Neural cell (in vitro differentiated cells): ENCODE measurements around the gene PLCH1. TPM values are rescaled to one million over a fixed set of nuclear protein-coding genes. Genes with fewer than 3 reads are reported as not detected.

Experiments used
- H2AFZ ChIP-seq: fragments of 200-600, 300-800 bp; sonication (generic), shearing (Covaris generic); 2 replicates; pipeline ENCODE4 v1.6.0; 2014; ENCODE audit warnings: low read depth, mild to moderate bottlenecking, antibody characterized with exemption, low read length, moderate library complexity
- H3F3A ChIP-seq: fragments of 200-600 bp; shearing (Covaris generic); 2 replicates; pipeline ENCODE4 v1.6.1; 2016; ENCODE audit warnings: mild to moderate bottlenecking, moderate library complexity, mixed read lengths, antibody characterized with exemption, low read length; ENCODE audit not compliant: insufficient read depth, poor library complexity, severe bottlenecking
- H3K27ac ChIP-seq: fragments of 200-600, 300-800 bp; sonication (generic), shearing (Covaris generic); 2 replicates; pipeline ENCODE4 v1.5.1; 2014; ENCODE audit warnings: mild to moderate bottlenecking, low read length, moderate library complexity
- H3K27me3 ChIP-seq: fragments of 300-800, 200-600 bp; sonication (generic), shearing (Covaris generic); 2 replicates; pipeline ENCODE4 v1.6.0; 2014; ENCODE audit warnings: mild to moderate bottlenecking, low read depth, low read length, moderate library complexity; ENCODE audit not compliant: insufficient read depth
- H3K36me3 ChIP-seq: fragments of 300-800, 200-600 bp; sonication (generic), shearing (Covaris generic); 2 replicates; pipeline ENCODE4 v1.5.1; 2014; ENCODE audit warnings: mild to moderate bottlenecking, antibody characterized with exemption, low read length, moderate library complexity; ENCODE audit not compliant: insufficient read depth
- H3K4me2 ChIP-seq: fragments of 300-800, 200-600 bp; sonication (generic), shearing (Covaris generic); 2 replicates; pipeline ENCODE4 v1.6.0; 2014; ENCODE audit warnings: mild to moderate bottlenecking, low read length
- H3K4me3 ChIP-seq: fragments of 300-800, 200-600 bp; sonication (generic), shearing (Covaris generic); 2 replicates; pipeline ENCODE4 v1.5.1; 2014; ENCODE audit warnings: mild to moderate bottlenecking, low read length, moderate library complexity
- H3K79me2 ChIP-seq: fragments of 200-600 bp; shearing (Covaris generic); replicated peaks from 2 replicates; pipeline ENCODE4 v1.6.0; 2014; ENCODE audit warnings: mild to moderate bottlenecking, low read length, moderate library complexity; ENCODE audit not compliant: insufficient read depth
- H3K9ac ChIP-seq: fragments of 300-800, 200-600 bp; sonication (generic), shearing (Covaris generic); 2 replicates; pipeline ENCODE4 v1.6.1; 2016; ENCODE audit warnings: mild to moderate bottlenecking, low read length, mixed read lengths
- H3K9me2 ChIP-seq: fragments of 200-600 bp; shearing (Covaris generic); 2 replicates; pipeline ENCODE4 v1.6.1; 2016; ENCODE audit warnings: mild to moderate bottlenecking, low read length, mixed read lengths; ENCODE audit not compliant: insufficient read depth
- H3K9me3 ChIP-seq: fragments of 200-600, 300-800 bp; sonication (generic), shearing (Covaris generic); 2 replicates; pipeline ENCODE4 v1.6.1; 2016; ENCODE audit warnings: mild to moderate bottlenecking, mixed run types, low read length, moderate library complexity, mixed read lengths
- H4K20me1 ChIP-seq: fragments of 200-600 bp; shearing (Covaris generic); 2 replicates; pipeline ENCODE4 v1.6.1; 2016; ENCODE audit warnings: mild to moderate bottlenecking, mixed run types; ENCODE audit not compliant: insufficient read depth
- EP300 ChIP-seq: fragments of 450-650 bp; conservative IDR thresholded peaks from 2 replicates; pipeline ENCODE4 v1.6.1; 2014; ENCODE audit warnings: antibody characterized with exemption, mild to moderate bottlenecking, moderate library complexity; ENCODE audit not compliant: poor library complexity, severe bottlenecking
- EZH2 ChIP-seq: fragments of 200-600, 300-800 bp; shearing (Covaris generic), sonication (generic); IDR thresholded peaks from 2 replicates; pipeline ENCODE4 v1.6.1; 2014; ENCODE audit warnings: antibody characterized with exemption, low read length, borderline replicate concordance, mild to moderate bottlenecking; ENCODE audit not compliant: insufficient read depth, poor library complexity, severe bottlenecking
- MXI1 ChIP-seq: fragments of 450-650 bp; conservative IDR thresholded peaks from 2 replicates; pipeline ENCODE4 v1.6.1; 2014; ENCODE audit warnings: antibody characterized with exemption, mild to moderate bottlenecking; ENCODE audit not compliant: poor library complexity, severe bottlenecking
- POLR2AphosphoS5 ChIP-seq: IDR thresholded peaks from 2 replicates; pipeline ENCODE4 v1.6.1; 2012
- RAD21 ChIP-seq: fragments of 450-650 bp; conservative IDR thresholded peaks from 2 replicates; pipeline ENCODE4 v1.6.1; 2014; ENCODE audit warnings: antibody characterized with exemption, mild to moderate bottlenecking, moderate library complexity
- REST ChIP-seq: IDR thresholded peaks from 2 replicates; pipeline ENCODE4 v1.6.1; 2012; ENCODE audit warnings: borderline replicate concordance
- SMC3 ChIP-seq: fragments of 450-650 bp; conservative IDR thresholded peaks from 2 replicates; pipeline ENCODE4 v1.6.1; 2014; ENCODE audit warnings: antibody characterized with exemption, mild to moderate bottlenecking, moderate library complexity; ENCODE audit not compliant: poor library complexity
- TAF1 ChIP-seq: IDR thresholded peaks from 2 replicates; pipeline ENCODE4 v1.6.1; 2012; ENCODE audit warnings: low read depth
- polyA plus RNA-seq: library from polyadenylated mRNA; depleted of rRNA; stranded (reverse); fragments of >200 nt; gene quantifications from 2 replicates; pipeline ENCODE4 v1.2.3, GENCODE V29; 2014
- TF ChIP-seq, protein P1 (sequence below): fragments of 450-650 bp; IDR thresholded peaks from 2 replicates; pipeline ENCODE4 v1.5.1; 2014; ENCODE audit warnings: antibody characterized with exemption, mild to moderate bottlenecking, moderate library complexity; ENCODE audit not compliant: poor library complexity, severe bottlenecking

Gene PLCH1
- polyA plus RNA-seq, 1 donor from 2014 or later: 13.5 TPM

DNA sequence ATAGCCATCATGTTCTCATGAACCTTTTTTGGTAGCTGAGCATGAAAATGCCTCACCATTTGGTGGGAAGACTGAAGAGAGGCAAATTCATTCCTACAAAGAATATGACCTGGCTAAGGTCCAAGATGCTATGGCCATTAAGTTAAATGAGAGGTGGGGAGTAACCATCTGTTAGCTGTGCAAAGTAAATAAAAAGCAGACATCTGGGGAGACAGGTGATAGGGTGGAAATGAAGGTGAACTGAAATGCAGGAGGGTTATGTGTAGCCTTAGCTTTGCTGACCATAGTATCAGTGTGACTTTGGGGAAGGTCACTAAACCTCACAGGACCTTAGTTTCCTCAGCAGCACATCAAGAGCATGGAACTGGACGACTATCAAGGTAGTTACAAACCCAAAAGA lies 340.4 kb downstream of the PLCH1 start:
- H3K9me2 ChIP-seq: no peaks in the 10 kb centered on the region
- H3K27me3 ChIP-seq: no peaks in the 10 kb centered on the region
- no peak overlapping the region for H3K9ac ChIP-seq
- H3K36me3 ChIP-seq: no peaks in the 10 kb centered on the region
- no peak overlapping the region for H3K4me3 ChIP-seq
- no peaks in the 10 kb centered on the region for H4K20me1 ChIP-seq
- H3F3A ChIP-seq: no peaks in the 10 kb centered on the region
- H3K27ac ChIP-seq: no peak overlapping the region
- H3K79me2 ChIP-seq: no peaks in the 10 kb centered on the region
- H3K9me3 ChIP-seq: no peaks in the 10 kb centered on the region
- no peak overlapping the region for H3K4me2 ChIP-seq
- TF ChIP-seq RAD21 (no peak), MXI1 (no peak), EZH2 (no peak), REST (no peak), POLR2AphosphoS5 (no peak), SMC3 (no peak), TAF1 (no peak), EP300 (no peak)
- TF ChIP-seq, protein P1, sequence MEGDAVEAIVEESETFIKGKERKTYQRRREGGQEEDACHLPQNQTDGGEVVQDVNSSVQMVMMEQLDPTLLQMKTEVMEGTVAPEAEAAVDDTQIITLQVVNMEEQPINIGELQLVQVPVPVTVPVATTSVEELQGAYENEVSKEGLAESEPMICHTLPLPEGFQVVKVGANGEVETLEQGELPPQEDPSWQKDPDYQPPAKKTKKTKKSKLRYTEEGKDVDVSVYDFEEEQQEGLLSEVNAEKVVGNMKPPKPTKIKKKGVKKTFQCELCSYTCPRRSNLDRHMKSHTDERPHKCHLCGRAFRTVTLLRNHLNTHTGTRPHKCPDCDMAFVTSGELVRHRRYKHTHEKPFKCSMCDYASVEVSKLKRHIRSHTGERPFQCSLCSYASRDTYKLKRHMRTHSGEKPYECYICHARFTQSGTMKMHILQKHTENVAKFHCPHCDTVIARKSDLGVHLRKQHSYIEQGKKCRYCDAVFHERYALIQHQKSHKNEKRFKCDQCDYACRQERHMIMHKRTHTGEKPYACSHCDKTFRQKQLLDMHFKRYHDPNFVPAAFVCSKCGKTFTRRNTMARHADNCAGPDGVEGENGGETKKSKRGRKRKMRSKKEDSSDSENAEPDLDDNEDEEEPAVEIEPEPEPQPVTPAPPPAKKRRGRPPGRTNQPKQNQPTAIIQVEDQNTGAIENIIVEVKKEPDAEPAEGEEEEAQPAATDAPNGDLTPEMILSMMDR: no peak
- H2AFZ ChIP-seq: no peak overlapping the region

DNA sequence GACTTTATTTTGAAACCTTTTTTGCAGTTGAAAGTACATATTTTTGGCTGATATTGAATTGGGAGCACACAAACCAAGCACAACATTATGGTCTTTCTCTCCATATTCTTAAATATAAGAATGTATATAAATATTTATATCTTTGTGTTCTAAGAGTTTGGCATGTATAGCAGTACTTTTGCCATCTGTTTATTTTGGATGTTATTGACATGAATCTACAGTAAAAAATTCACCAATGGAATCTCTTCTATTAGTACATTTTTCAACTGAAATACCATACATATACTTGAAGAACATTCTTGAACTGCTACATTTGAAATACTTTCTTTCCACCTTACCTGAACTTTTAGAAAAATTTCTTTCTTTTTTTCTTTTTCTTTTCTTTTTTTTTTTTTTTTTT lies 342.2 kb downstream of the PLCH1 start:
- no peaks in the 10 kb centered on the region for H3K36me3 ChIP-seq
- no peaks in the 10 kb centered on the region for H3F3A ChIP-seq
- H3K79me2 ChIP-seq: no peaks in the 10 kb centered on the region
- no peak overlapping the region for H3K4me2 ChIP-seq
- H3K9me2 ChIP-seq: no peaks in the 10 kb centered on the region
- no peaks in the 10 kb centered on the region for H3K27me3 ChIP-seq
- H2AFZ ChIP-seq: no peak overlapping the region
- TF ChIP-seq RAD21: no peak
- TF ChIP-seq, protein P1: no peak
- TF ChIP-seq EP300: no peak
- no peak for TF ChIP-seq MXI1
- TF ChIP-seq REST: no peak
- no peak for TF ChIP-seq SMC3
- TF ChIP-seq TAF1: no peak
- TF ChIP-seq EZH2: no peak
- no peak for TF ChIP-seq POLR2AphosphoS5
- no peak overlapping the region for H3K9ac ChIP-seq
- no peak overlapping the region for H3K4me3 ChIP-seq
- no peaks in the 10 kb centered on the region for H4K20me1 ChIP-seq
- no peak overlapping the region for H3K27ac ChIP-seq
- H3K9me3 ChIP-seq: no peaks in the 10 kb centered on the region
